Mesodermal cell (in vitro differentiated cells): ENCODE measurements around the gene UCN3.

Source experiments
- H3K27ac ChIP-seq: 2 replicates; pipeline ENCODE4 v1.7.0; 2013; ENCODE audit warnings: mild to moderate bottlenecking, low read depth, low read length, moderate library complexity; ENCODE audit not compliant: severe bottlenecking
- H3K36me3 ChIP-seq: 2 replicates; pipeline ENCODE4 v1.7.1; 2013; ENCODE audit warnings: mild to moderate bottlenecking, low read length, moderate library complexity; ENCODE audit not compliant: control insufficient read depth, insufficient read depth
- H3K4me1 ChIP-seq: one replicate; pipeline ENCODE4 v1.7.1; 2013; ENCODE audit warnings: mild to moderate bottlenecking, low read length; ENCODE audit not compliant: insufficient read depth, control insufficient read depth, poor library complexity, severe bottlenecking
- H3K4me3 ChIP-seq: 2 replicates; pipeline ENCODE4 v1.7.0; 2013; ENCODE audit warnings: low read length, control low read depth, mild to moderate bottlenecking; ENCODE audit not compliant: insufficient read depth, poor library complexity, severe bottlenecking; ENCODE audit errors: extremely low read depth
- H3K9me3 ChIP-seq: 2 replicates; pipeline ENCODE4 v1.7.1; 2013; ENCODE audit warnings: mild to moderate bottlenecking, low read length, moderate library complexity; ENCODE audit not compliant: control insufficient read depth
- WGBS, 2 experiments: methylation state at CpG; one replicate each; pipeline ENCODE4 v1.1.5; 2013; ENCODE audit warnings: missing lambda C conversion rate in 2 of 2; ENCODE audit not compliant: insufficient coverage in 2 of 2; 5-methylcytosine and 5-hydroxymethylcytosine counted together

Gene UCN3

GRCh38 chr10:5343979-5344378 lies 20.8 kb upstream of the UCN3 start:
- H3K4me3 ChIP-seq = no peak overlapping the region
- H3K9me3 ChIP-seq = no peaks in the 10 kb centered on the region
- H3K27ac ChIP-seq = no peak overlapping the region
- H3K4me1 ChIP-seq = no peaks in the 10 kb centered on the region
- H3K36me3 ChIP-seq = no peaks in the 10 kb centered on the region
- WGBS, 2 experiments = 94 to 100% methylated on average over 3 of the region's 4 CpGs

DNA sequence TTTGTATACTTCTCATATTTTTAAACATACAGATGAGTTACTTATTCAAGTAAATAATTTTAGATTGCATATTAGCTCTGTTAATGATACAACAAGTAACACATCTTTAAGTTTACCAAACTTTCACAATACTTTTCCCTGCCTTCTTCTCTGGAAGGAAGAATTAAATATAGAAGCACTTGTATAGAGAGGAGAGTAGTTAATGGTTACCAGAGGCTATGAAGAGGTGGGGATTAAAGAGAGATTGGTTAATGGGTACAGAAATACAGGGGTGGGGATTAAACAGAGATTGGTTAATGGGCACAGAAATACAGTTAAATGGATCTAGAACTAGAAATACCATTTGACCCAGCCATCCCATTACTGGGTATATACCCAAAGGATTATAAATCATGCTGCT lies 20.0 kb upstream of the UCN3 start:
- no peaks in the 10 kb centered on the region for H3K9me3 ChIP-seq
- H3K36me3 ChIP-seq = no peaks in the 10 kb centered on the region
- H3K27ac ChIP-seq = no peak overlapping the region
- no peaks in the 10 kb centered on the region for H3K4me1 ChIP-seq
- H3K4me3 ChIP-seq = no peak overlapping the region

- Histone ChIP-seq H3K36me3 (no peaks in the 10 kb centered on the region), H3K9me3 (no peaks in the 10 kb centered on the region), H3K27ac (no peak overlapping the region), H3K4me1 (no peaks in the 10 kb centered on the region), H3K4me3 (no peak overlapping the region)
- 92 to 93% methylated on average over 2 to 3 of the region's 4 CpGs for WGBS, 2 experiments
Measured at GRCh38 chr10:5346881-5347280, 17.9 kb upstream of the UCN3 start.

- no peaks in the 10 kb centered on the region for H3K36me3 ChIP-seq
- no peaks in the 10 kb centered on the region for H3K9me3 ChIP-seq
- H3K4me1 ChIP-seq = no peaks in the 10 kb centered on the region
- H3K27ac ChIP-seq = no peak overlapping the region
- WGBS, 2 experiments = 89 to 100% methylated on average over 2 of the region's 2 CpGs
- no peak overlapping the region for H3K4me3 ChIP-seq
Measured at GRCh38 chr10:5349362-5349761, 15.4 kb upstream of the UCN3 start.

GRCh38 chr10:5354068-5354467 lies 10.7 kb upstream of the UCN3 start:
- H3K9me3 ChIP-seq = no peaks in the 10 kb centered on the region

DNA sequence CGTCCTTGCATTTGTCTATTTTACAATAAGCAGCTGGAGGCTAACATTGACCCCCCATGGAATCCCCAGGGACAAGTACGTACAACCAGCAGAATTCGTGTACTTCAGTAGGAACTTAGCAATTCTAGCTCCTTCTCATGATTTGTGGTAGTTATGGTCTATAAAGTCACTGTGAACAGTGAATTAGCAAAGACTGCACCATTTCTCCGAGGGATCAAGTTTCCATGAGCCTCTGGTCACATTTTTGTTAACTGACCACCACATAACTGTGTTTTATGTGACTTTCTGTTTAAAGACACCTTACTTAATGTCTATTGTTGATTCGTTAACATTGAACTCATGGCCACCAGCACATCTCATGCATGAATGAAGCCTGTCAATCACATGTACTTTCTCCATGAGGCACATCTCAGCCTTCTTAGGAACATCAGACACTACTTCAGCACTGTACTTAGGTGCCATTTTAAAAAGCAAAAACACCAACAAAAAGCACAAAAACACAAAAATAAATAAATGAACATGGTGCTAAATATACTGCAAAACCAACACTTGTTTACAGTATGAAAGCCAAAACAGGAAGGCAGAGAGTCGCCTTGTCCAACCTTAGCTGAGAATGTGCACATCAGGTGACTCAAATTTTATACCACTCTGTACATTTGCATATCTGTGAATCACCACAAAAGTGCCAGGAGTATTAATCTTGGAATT lies 9.0 kb upstream of the UCN3 start:
- WGBS, 2 experiments = 80 to 90% methylated on average over 3 to 6 of the region's 6 CpGs
- Histone ChIP-seq H3K36me3 (no peaks in the 10 kb centered on the region), H3K27ac (no peak overlapping the region), H3K9me3 (no peaks in the 10 kb centered on the region), H3K4me3 (no peak overlapping the region), H3K4me1 (no peaks in the 10 kb centered on the region)

More at GRCh38 chr10:5354068-5354467, 10.7 kb upstream of the UCN3 start:
- 80 to 83% methylated on average over 1 of the region's 3 CpGs for WGBS, 2 experiments
- H3K27ac ChIP-seq = no peak overlapping the region
- no peaks in the 10 kb centered on the region for H3K36me3 ChIP-seq
- H3K4me1 ChIP-seq = no peaks in the 10 kb centered on the region
- H3K4me3 ChIP-seq = no peak overlapping the region

- WGBS, 2 experiments = 92 to 100% methylated on average over 1 to 3 of the region's 4 CpGs
Measured at GRCh38 chr10:5356302-5356763, 8.4 kb upstream of the UCN3 start.

GRCh38 chr10:5360318-5360915 lies 4.3 kb upstream of the UCN3 start:
- 56 to 75% methylated on average over 5 of the region's 7 CpGs for whole genome bisulfite sequencing, 2 experiments
- Histone ChIP-seq H3K9me3 (no peaks in the 10 kb centered on the region), H3K27ac (no peak overlapping the region), H3K4me3 (no peak overlapping the region), H3K4me1 (no peaks in the 10 kb centered on the region), H3K36me3 (no peaks in the 10 kb centered on the region)

More at GRCh38 chr10:5356302-5356763, 8.4 kb upstream of the UCN3 start:
- Histone ChIP-seq H3K36me3 (no peaks in the 10 kb centered on the region), H3K9me3 (no peaks in the 10 kb centered on the region), H3K4me3 (no peak overlapping the region), H3K4me1 (no peaks in the 10 kb centered on the region), H3K27ac (no peak overlapping the region)

DNA sequence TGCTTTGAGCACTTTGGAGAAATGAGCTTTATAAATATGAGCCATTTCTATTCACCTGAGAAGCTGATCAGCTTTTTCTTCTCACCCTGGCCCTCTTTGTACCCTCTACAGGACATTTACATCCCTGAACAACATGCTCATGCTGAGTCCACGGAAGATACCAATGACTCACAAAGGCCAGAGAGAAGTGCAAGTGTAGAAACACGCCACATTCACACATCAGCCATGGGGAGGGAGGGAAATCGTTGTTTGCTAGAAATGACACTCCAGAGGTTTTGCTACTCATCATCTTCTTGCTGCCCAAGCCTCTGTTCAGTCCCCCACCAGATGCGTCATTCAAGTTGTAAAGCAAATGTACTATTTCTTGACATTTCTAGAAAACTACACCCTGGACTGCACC lies 2.8 kb upstream of the UCN3 start:
- 100% methylated on average over 2 to 4 of the region's 4 CpGs for WGBS, 2 experiments
- Histone ChIP-seq H3K36me3 (no peaks in the 10 kb centered on the region), H3K27ac (no peak overlapping the region), H3K4me1 (no peaks in the 10 kb centered on the region), H3K9me3 (no peaks in the 10 kb centered on the region), H3K4me3 (no peak overlapping the region)

DNA sequence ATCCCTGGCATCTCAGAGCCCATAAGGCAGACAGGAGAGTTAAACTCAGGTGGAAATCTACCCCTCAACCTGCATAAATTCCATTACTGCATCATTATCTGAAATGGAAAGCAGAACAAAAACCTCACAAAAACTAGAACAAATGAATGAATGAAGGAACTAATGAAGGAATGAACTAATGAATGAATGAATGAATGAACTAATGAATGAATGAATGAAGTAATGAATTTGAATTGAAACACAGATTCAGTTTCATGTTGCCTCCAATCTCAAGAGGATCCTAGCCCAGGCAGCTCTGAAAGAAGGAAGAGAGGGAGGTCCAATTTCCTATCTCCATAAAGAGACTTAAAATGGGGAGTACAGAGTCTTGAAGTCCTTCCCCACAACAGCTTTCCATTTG lies 1.9 kb upstream of the UCN3 start:
- no peak overlapping the region for H3K27ac ChIP-seq
- no peak overlapping the region for H3K4me3 ChIP-seq
- H3K4me1 ChIP-seq = no peaks in the 10 kb centered on the region
- H3K36me3 ChIP-seq = no peaks in the 10 kb centered on the region
- H3K9me3 ChIP-seq = no peaks in the 10 kb centered on the region

DNA sequence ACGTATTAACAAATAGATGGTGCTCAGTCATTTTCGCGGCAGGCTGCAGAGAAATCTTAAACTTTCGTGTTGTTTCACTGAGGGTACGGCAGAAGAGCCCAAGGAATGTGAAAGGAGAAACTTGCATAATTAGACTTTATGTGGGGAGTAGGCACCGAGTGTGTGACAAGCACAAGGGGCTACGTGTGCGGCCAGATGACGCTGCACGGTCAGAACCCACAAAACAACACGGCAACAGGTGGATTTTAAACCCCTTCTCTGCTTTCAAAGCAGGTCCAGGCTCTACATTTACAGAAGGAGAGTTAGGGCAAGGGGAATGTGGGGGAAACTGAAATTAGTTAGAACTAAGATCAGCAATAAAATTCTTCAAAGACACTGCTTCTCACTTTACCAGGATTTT lies 392 bp upstream of the UCN3 start:
- H3K36me3 ChIP-seq = no peaks in the 10 kb centered on the region
- H3K4me3 ChIP-seq = no peak overlapping the region
- H3K27ac ChIP-seq = no peak overlapping the region
- 93 to 94% methylated on average over 7 to 10 of the region's 11 CpGs for WGBS, 2 experiments
- no peaks in the 10 kb centered on the region for H3K4me1 ChIP-seq
- H3K9me3 ChIP-seq = no peaks in the 10 kb centered on the region
